Esophagus muscularis mucosa (tissue), 4 donors: ENCODE data around the gene THEMIS.

Experiments used
- CTCF ChIP-seq, 3 experiments: fragments of 200-600 bp in 2 of 3; fragments of 450-650 bp in 1 of 3; sonication (generic) in 2 of 3; IDR thresholded peaks; one replicate each; pipeline ENCODE4 v1.5.1; 2017 to 2019; ENCODE audit warnings: antibody characterized with exemption in 3 of 3, mild to moderate bottlenecking in 2 of 3, moderate library complexity in 1 of 3
- EP300 ChIP-seq: sonication (generic); formaldehyde crosslinking; IDR thresholded peaks from one replicate; pipeline ENCODE4 v1.6.1; 2017; ENCODE audit warnings: antibody characterized with exemption
- POLR2AphosphoS5 ChIP-seq, 2 donors: sonication (generic); formaldehyde crosslinking; IDR thresholded peaks; one replicate each; pipeline ENCODE4 v1.6.1; 2017; ENCODE audit warnings: antibody characterized with exemption in 2 of 2

DNA sequence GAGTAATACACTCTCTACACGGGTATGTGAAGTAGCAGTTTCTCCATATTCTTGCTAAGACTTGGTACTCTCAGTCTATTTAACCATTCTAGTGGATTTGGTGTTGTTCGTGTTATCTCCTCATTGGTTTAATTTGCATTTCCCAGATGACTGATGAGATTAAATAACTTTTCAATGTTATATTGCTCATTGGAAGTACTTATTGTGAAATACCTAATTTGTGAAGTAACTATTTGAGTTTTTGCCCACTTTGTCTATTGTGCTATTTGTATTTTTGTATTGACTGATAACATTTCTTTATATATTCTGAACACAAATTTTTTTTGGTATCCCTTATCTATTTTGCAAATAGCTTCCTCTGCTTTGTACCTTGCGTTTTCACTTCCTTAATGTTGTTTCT lies 167.9 kb downstream of the THEMIS start:
- no peak for TF ChIP-seq CTCF (IDR thresholded peaks at IDR 0.05)
- no peak for TF ChIP-seq POLR2AphosphoS5 (IDR thresholded peaks at IDR 0.05)
- TF ChIP-seq EP300: no peak
